GM12865 (cell line): Measurements from ENCODE around the gene MAMDC4.
"Not testable (repeated sequence)": the region's sequence is repeated elsewhere in the genome, so short reads cannot be mapped to it uniquely, and the experiment has no call there.

Source experiments
- DNase-seq: peaks from one replicate; pipeline ENCODE4 v3.0.0; 2010; ENCODE audit warnings: low read depth
- H3K4me3 ChIP-seq: 2 replicates; pipeline ENCODE4 v1.5.1; 2011; ENCODE audit warnings: mild to moderate bottlenecking, low read depth, low read length, control low read depth
- CTCF ChIP-seq: IDR thresholded peaks from 2 replicates; pipeline ENCODE4 v1.5.1; 2011; ENCODE audit warnings: low read length, control low read depth, low read depth, inconsistent platforms; ENCODE audit not compliant: insufficient read depth; ENCODE audit errors: missing control alignments

MAMDC4 gene

GRCh38 chr9:136876476-136876875, 24.3 kb downstream of the MAMDC4 start:
- H3K4me3 ChIP-seq, result no peak overlapping the region
- no peak for TF ChIP-seq CTCF
- DNase-seq, result no peak

GRCh38 chr9:136880651-136881050, 28.5 kb downstream of the MAMDC4 start:
- DNase-seq, result peak; percentile 44
- no peak overlapping the region for H3K4me3 ChIP-seq
- TF ChIP-seq CTCF, result no peak

- peak; percentile 78 for DNase-seq
- H3K4me3 ChIP-seq, result peak overlapping the region; percentile 65
- no peak for TF ChIP-seq CTCF
Measured at GRCh38 chr9:136881691-136882108, 29.6 kb downstream of the MAMDC4 start.

GRCh38 chr9:136882109-136882946, 30.2 kb downstream of the MAMDC4 start:
- DNase-seq, result peak; percentile 90
- H3K4me3 ChIP-seq, result peak overlapping the region; percentile 65
- no peak for TF ChIP-seq CTCF

- not testable (repeated sequence) for DNase-seq, H3K4me3 ChIP-seq
Measured at GRCh38 chr9:136882947-136883283, 30.8 kb downstream of the MAMDC4 start.

GRCh38 chr9:136883670-136884069, 31.5 kb downstream of the MAMDC4 start:
- not testable (repeated sequence) for H3K4me3 ChIP-seq, DNase-seq

- no peak for TF ChIP-seq CTCF
- peak; percentile 100 for DNase-seq
Measured at GRCh38 chr9:136885950-136886578, 33.9 kb downstream of the MAMDC4 start, which contains the start of gene TRAF2. TRAF2 (plus strand) TSS chr9:136886516; CDS start chr9:136898741, 12,225 bp downstream.

More at GRCh38 chr9:136885950-136886578, 33.9 kb downstream of the MAMDC4 start, which contains the start of gene TRAF2:
- H3K4me3 ChIP-seq, result peak within 1 kb of the TSS; percentile 93
